Measurements from ENCODE around the gene LY6G5C. TPM values are rescaled to one million over a fixed set of nuclear protein-coding genes. Genes with fewer than 3 reads are reported as not detected.

The LY6G5C gene
- total and polyA plus RNA-seq, 9 of the 15 experiments (the other 6 are each of a cell fraction or from before 2014, with no cell fraction given), result 0.10 to 0.67 (median 0.46) TPM; not detected in 4

- TF ChIP-seq MYNN (IDR thresholded peaks at IDR 0.05) (no peak), MYNN (CRISPR knock-in tag; IDR thresholded peaks at IDR 0.05) (no peak), STAT5A (IDR thresholded peaks at IDR 0.05; ENCODE audit: borderline replicate concordance, low read length) (no peak; the same call in 1 of the 2 replicates), ZNF24 (IDR thresholded peaks at IDR 0.05) (no peak), FUS (optimal IDR thresholded peaks at IDR 0.05; ENCODE audit: low read depth, low read length) (peak; percentile 67), ZFX (CRISPR knock-in tag; IDR thresholded peaks at IDR 0.05) (no peak), CBX8 (IDR thresholded peaks at IDR 0.05; ENCODE audit: borderline replicate concordance, extremely low read depth, low read depth, low read length, poor library complexity, severe bottlenecking) (no peak), CREM (IDR thresholded peaks at IDR 0.05; ENCODE audit: low read depth) (no peak), SMARCC2 (IDR thresholded peaks at IDR 0.05; ENCODE audit: low read depth) (no peak), TCFL5 (CRISPR knock-in tag; conservative IDR thresholded peaks at IDR 0.05) (peak; percentile 59), ZNF395 (CRISPR knock-in tag; IDR thresholded peaks at IDR 0.05) (no peak), PHTF2 (CRISPR knock-in tag; IDR thresholded peaks at IDR 0.05) (peak; percentile 92), ZNF583 (CRISPR knock-in tag; IDR thresholded peaks at IDR 0.05) (peak; percentile 82), WHSC1 (IDR thresholded peaks at IDR 0.05; ENCODE audit: low read length) (no peak), KDM1A (IDR thresholded peaks at IDR 0.05) (no peak), BRD4 (IDR thresholded peaks at IDR 0.05) (0 out of 2 replicates have a peak, but pooled peaks have one; percentile 16), ZNF143 (CRISPR knock-in tag; IDR thresholded peaks at IDR 0.05) (no peak), SRSF1 (IDR thresholded peaks at IDR 0.05; ENCODE audit: low read depth, low read length) (0 out of 2 replicates have a peak, but pooled peaks have one; percentile 85), MTA2 (IDR thresholded peaks at IDR 0.05; ENCODE audit: low read depth) (no peak), FOXO4 (CRISPR knock-in tag; IDR thresholded peaks at IDR 0.05) (peak; percentile 98), ZNF175 (CRISPR knock-in tag; IDR thresholded peaks at IDR 0.05; ENCODE audit: low read depth) (no peak), EP300 (IDR thresholded peaks at IDR 0.05; ENCODE audit: low read length) (no peak), E2F4 (CRISPR knock-in tag; IDR thresholded peaks at IDR 0.05; ENCODE audit: low read depth) (peak; percentile 39; the same call in 1 of the 2 replicates), POLR2A (conservative IDR thresholded peaks at IDR 0.05) (peak; percentile 99), FOXK2 (conservative IDR thresholded peaks at IDR 0.05 in 1 of 2, IDR thresholded peaks at IDR 0.05 in 1 of 2; ENCODE audit: low read depth in 2 of 2) (no peak), NR2C1 (IDR thresholded peaks at IDR 0.05) (no peak), NR2C1 (tag; IDR thresholded peaks at IDR 0.05) (no peak)
- TF ChIP-seq, protein P1, sequence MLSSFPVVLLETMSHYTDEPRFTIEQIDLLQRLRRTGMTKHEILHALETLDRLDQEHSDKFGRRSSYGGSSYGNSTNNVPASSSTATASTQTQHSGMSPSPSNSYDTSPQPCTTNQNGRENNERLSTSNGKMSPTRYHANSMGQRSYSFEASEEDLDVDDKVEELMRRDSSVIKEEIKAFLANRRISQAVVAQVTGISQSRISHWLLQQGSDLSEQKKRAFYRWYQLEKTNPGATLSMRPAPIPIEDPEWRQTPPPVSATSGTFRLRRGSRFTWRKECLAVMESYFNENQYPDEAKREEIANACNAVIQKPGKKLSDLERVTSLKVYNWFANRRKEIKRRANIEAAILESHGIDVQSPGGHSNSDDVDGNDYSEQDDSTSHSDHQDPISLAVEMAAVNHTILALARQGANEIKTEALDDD (IDR thresholded peaks at IDR 0.05), result no peak
Measured at GRCh38 chr6:31729979-31730630, 49.2 kb upstream of the LY6G5C start (continued).
